ENCODE measurements around the gene ADGRA1. TPM values are rescaled to one million over a fixed set of nuclear protein-coding genes. Genes with fewer than 3 reads are reported as not detected.
"Not testable (repeated sequence)": the region's sequence is repeated elsewhere in the genome, so short reads cannot be mapped to it uniquely, and the experiment has no call there.

The ADGRA1 gene
- polyA plus RNA-seq, 3 donors = 1.2 to 1.7 (median 1.5) TPM

DNA sequence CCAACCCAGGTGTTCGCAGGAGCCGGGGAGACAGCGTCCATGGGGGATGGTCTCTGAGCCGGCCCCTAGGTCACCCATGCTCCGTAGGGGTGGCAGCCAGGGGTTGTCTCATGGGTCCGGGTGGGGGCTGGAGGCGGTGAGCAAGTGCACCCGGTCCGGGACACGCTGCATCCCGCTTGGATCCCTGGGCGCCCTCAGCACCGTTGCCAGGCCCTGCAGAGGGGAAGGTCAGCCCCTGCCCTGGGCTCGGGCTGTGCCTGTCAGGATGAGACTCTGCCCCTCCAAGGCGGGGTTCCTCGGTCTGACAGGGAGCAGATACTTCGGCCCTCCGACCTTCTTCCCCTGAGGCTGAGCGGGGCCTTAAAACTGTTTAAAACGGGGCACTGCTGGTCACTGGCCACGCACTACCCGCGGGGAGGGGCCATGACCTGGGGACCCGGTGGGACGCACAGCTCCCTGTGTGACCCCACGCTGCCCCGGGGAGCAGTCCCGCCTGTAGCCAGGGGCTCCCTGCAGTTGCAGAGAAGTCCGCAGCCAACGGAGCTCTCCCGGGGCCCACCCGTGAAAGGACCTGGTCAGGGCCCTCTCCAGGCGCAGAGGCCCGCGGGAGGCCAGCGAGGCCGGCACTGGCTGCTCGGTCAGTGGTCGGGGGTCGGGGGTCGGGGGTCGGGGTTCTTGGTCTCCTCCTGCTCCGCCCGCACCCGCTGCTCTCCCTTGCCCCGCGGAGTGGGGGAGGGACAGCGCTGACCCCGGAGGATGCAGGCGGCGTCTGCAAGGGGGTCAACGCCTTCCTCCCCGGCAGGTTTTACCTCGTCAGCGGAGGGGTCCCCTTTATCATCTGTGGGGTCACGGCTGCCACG, 38.9 kb downstream of the ADGRA1 start:
- no peak for DNase-seq (ENCODE audit: low read depth in 3 of 3, low spot score in 2 of 3)

DNA sequence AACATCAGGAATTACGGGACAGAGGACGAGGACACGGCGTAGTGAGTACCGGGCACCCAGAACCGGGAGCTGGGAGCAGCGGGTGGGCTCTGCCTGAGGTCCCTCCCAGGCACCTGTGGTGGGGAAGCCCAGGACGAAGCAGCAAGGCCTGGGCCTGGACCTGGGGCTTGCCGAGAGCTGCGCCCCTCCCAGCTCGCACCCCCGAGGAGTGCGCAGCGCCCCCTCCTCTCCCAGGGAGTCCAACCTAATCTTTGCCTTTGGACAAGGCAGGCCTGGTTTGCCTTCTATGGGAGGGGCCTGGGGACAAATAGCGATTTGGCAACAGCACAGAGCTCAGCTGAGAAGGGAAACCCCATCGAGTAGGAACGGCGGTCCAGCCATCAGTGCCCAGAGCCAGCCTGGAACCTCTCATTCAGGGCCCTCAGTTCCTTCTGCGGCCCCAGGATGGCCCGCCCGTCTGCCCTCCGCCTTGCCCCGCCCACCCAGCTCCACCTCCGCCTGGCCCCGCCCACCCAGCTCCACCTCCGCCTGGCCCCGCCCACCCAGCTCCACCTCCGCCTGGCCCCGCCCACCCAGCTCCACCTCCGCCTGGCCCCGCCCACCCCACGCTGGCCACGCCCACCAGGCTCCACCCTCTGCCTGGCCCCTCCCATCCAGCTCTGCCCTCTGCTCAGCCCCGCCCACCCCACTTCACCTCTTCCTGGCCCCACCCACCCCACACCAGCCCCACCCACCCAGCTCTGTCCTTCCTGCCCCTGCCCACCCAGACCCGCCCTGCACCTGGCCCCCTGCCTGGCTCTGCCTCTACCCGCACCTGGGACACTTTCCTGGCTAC, 39.8 kb downstream of the ADGRA1 start:
- DNase-seq (ENCODE audit: low read depth in 3 of 3, low spot score in 2 of 3) = no peak

DNA sequence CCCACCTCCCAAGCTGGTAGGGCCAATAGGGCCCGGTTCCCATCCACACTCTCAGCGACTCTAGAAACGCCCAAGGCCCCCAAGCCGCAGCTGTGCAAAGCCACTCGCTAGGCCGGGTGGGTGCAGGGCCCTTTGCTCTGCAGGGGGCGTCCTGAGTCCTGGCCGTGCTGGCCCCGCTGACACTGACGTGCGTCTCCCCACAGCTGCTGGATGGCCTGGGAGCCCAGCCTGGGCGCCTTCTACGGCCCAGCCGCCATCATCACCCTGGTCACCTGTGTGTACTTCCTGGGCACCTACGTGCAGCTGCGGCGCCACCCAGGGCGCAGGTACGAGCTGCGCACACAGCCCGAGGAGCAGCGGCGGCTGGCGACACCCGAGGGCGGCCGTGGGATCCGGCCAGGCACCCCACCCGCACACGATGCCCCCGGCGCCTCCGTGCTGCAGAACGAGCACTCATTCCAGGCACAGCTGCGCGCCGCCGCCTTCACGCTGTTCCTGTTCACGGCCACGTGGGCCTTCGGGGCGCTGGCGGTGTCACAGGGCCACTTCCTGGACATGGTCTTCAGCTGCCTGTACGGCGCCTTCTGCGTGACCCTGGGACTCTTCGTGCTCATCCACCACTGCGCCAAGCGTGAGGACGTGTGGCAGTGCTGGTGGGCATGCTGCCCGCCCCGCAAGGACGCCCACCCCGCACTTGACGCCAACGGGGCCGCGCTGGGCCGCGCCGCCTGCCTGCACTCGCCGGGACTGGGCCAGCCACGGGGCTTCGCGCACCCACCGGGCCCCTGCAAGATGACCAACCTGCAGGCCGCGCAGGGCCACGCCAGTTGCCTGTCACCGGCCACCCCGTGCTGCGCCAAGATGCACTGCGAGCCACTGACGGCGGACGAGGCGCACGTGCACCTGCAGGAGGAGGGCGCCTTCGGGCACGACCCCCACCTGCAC, 40.7 kb downstream of the ADGRA1 start:
- DNase-seq (ENCODE audit: low read depth in 3 of 3, low spot score in 2 of 3) = no peak

DNA sequence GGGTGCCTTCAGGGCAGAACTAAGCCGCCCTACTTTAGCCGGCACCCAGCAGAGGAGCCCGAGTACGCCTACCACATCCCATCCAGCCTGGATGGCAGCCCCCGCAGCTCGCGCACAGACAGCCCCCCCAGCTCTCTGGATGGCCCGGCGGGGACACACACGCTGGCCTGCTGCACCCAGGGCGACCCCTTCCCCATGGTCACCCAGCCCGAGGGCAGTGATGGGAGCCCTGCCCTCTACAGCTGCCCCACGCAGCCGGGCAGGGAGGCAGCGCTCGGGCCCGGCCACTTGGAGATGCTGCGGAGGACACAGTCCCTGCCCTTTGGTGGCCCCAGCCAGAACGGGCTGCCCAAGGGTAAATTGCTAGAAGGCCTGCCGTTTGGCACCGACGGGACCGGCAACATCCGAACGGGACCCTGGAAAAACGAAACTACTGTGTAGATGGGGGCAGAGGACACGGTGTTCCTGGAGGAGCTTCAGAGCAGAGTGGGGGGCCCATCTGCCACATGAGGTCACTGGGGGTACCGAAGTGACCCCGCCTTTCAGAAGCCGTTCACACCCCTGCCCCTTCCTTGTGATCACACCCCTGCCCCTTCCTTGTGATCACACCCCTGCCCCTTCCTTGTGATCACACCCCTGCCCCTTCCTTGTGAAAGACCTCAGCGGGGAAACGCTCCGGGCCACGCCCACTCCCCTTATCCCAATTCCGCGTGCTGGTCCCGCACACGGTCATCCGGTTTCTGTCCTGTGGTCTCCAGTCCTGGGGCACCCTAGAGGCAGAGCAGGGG, 41.5 kb downstream of the ADGRA1 start:
- no peak for DNase-seq (ENCODE audit: low read depth in 3 of 3, low spot score in 2 of 3)

DNA sequence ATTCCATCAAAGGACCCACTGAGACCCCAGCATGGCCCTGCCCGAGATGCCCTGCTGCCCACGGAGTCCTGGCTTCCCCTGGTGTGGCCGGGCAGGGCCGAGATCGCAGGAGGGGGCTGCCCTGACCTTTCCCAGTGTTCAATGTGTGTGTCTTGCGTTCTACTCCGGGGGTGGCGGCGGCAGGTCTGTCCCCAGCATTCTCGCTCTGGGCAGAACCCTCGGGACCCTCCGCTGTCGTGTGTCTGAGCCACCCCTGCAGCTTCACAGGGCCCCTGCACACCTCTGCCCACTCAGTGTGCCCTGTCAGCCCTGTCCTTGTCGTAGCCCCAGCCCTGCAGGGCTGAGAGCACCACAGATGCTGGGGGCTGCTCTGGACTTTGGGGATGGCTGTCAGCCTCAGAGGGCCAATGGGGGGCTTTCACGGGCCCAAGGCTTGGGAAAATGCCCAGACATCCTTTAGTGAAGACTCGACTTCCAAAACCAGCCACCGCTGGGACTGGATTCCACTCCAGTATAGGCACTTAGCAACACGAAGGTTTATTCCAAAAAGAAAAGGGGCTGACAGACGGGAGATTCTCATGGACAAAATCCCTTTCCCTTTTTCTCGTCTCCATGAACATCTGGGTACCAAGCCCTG, 42.3 kb downstream of the ADGRA1 start:
- no peak for DNase-seq (ENCODE audit: low read depth in 3 of 3, low spot score in 2 of 3)

DNA sequence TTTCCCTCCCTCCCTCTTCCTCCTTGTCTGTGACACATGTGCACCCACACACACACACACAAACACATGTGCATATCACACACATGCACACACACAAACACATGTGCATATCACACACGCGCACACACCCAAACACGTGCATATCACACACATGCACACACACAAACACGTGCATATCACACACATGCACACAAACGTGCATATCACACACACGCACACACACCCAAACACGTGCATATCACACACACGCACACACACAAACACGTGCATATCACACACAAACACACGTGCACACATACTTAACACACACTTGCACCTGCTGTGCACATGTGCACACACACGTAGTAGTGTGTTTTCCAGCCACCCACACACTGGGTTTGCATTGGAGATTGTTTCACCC, 42.9 kb downstream of the ADGRA1 start:
- no peak for DNase-seq (ENCODE audit: low read depth in 3 of 3, low spot score in 2 of 3)

DNA sequence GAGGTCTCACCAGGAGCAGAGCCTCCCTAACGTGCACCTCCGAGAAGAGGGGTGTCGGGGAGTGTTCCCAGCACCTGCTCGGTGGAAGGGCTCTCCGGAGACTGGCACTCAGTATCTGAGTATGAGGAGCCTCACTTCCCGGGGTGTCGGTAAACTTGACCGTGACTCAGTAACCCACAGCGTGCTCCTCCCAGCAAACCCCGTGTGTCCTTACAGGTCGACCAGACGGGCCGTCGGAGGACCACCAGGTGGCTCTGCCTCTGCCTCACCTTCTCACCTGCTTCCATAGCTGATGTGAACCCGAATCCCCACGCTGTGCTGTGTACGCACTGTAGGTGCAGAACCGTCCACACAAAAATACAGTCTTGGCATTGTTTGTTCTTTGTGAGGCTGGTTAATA, 43.3 kb downstream of the ADGRA1 start:
- no peak for DNase-seq (ENCODE audit: low read depth in 3 of 3, low spot score in 2 of 3)

DNA sequence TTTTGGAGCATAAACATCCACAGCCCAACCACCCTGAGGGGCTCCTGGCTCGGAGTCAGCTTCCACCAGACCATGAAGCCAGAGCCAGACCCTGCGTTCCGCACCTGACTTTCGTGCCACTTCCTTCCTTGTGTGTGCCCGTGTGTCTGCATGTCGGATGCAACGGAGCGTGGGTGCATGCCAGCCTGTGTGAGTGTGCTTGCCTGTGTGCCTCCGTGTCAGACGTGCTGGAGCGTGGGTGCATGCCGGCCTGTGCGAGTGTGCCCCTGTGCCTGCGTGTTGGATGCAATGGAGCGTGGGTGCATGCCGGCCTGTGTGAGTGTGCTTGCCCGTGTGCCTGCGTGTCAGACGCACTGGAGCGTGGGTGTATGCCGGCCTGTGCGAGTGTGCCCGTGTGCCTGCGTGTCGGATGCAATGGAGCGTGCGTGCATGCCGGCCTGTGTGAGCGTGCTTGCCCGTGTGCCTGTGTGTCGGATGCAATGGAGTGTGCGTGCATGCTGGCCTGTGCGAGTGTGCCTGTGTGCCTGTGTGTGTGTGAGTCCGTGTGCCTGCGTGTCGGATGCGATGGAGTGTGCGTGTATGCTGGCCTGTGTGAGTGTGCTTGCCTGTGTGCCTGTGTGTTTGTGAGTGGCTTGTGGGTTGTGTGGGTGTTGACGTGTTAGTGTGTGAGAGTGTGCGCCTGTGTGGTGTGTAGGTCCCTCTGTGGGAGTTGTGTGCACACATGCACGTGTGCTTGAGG, 44.2 kb downstream of the ADGRA1 start:
- peak in 1 of 3 donors; percentile 56 for DNase-seq (ENCODE audit: low read depth in 3 of 3, low spot score in 2 of 3)

DNA sequence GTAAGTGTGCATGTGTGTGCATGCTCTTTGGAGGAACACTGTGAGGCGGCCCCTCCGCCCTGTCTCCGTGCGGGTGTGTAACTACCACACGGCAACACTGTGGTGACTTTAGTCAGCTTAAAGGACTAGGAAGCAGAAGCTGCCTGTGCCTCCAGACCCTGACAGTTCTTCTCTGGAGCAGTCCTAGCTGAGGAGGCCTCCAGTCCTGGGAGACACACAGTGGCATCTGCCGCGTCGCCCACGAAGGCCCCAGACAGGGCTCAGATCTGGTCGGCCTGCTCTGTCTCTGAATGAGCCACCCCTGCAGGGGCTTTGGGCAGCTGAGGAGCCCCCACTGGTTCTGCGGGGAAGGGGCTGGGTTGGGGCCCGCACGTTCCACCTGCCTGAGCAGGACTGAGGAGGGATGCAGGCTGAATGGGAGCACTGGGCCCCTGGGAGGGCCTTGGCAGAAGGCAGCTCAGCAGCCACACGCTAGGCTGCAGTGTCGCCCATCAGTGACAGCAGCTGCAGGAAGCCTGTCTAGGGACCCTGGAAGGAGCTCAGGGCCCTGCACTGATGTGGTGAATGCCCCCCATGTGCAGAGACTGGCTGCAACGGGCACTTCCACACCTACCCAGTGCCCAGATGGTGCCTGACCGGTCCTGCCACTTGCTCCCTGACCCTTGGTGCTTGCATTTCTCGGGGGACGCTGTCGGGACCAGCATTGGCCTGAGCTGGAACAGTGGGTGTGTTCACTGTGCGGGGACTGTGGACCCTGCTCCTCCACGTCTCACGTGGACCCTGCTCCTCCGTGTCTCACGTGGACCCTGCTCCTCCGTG, 45.0 kb downstream of the ADGRA1 start:
- no peak for DNase-seq (ENCODE audit: low read depth in 3 of 3, low spot score in 2 of 3)

DNA sequence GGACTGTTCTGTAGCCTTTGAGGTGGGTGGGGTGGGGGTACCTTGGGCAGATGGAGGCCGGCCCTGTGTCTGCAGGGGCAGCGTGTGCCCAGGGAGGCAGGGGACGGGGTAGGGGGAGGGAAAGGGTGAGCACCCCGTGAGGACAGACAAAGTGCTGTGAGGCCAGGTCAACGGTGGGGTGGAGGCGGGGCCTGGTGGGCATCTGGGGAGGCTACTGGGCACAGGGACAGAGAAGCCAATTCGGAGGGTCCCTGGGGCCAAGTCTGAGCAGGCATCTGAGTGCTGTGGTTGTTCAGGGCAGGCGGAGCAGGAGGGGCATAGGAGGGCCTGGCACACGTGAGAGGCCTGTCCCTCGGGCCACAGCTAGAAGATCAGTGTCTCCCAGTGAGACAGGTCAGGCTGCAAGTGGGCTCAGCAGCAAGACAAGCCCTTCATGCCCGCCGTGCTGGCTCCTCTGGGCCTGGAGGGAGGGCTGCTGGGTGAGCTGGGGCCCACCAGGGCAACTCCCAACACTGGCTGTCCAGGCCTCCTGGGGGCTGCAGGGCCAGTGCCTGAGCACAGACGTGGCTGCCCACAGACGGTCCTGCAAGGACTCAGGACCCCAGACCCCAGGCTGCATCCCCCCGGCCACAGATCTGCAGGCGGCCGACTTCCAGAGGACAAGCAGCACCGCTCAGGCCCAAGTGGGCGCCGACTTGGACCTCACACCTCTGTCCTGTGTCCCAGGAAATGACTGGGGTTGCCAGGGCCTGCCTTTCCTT, 45.9 kb downstream of the ADGRA1 start:
- no peak for DNase-seq (ENCODE audit: low read depth in 3 of 3, low spot score in 2 of 3)

DNA sequence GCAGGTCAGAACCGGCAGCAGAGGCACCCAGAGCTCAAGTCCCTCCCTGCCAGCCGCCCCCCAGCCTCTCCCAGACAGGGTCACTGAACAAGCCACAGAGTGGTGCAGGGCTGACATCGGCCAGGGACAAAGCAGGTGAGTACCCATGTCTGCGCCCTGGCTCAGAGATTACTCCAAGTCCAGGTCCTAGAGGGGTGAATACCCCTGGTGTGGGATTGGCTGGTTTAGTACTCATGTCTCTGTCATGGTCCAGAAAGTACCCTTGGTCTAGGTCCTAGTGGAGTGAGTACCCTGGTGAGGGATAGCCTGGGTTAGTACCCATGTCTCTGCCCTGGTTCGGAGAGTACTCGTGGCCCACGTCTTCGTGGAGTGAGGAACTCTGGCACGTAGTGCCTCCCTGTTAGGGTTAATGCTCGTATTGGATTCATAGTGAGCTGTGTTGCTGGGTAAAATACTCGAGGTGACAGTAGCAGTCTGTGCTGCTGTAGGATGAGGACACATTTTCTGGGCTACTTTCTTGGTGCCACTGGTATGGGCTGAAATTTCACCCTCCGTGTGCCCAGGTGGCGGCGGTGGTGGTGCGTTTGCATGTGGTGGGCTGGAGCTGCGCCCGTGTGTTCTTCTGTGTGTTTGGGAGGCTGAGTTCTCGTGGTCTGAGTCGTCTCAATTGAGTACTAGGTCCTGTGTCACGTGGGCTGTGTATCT, 46.8 kb downstream of the ADGRA1 start:
- DNase-seq (ENCODE audit: low read depth in 3 of 3, low spot score in 2 of 3) = no peak

DNA sequence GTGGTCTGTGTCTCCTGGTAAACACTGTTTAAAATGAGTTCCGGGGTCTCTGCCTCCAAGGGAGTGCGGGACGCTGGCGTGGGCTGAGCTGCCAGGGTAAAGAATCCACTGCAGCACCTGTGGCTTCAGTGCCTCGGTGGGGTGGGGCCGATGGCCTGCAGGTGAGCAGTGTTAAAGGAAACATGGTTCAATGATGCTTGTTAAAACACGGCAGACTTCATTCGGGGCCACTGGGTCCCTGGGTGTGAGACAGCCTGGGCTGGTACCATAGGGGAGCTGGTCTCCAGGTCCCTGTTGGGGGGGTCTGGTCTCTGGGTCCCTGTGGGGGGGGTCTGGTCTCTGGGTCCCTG, 47.4 kb downstream of the ADGRA1 start:
- no peak for DNase-seq (ENCODE audit: low read depth in 3 of 3, low spot score in 2 of 3)

DNA sequence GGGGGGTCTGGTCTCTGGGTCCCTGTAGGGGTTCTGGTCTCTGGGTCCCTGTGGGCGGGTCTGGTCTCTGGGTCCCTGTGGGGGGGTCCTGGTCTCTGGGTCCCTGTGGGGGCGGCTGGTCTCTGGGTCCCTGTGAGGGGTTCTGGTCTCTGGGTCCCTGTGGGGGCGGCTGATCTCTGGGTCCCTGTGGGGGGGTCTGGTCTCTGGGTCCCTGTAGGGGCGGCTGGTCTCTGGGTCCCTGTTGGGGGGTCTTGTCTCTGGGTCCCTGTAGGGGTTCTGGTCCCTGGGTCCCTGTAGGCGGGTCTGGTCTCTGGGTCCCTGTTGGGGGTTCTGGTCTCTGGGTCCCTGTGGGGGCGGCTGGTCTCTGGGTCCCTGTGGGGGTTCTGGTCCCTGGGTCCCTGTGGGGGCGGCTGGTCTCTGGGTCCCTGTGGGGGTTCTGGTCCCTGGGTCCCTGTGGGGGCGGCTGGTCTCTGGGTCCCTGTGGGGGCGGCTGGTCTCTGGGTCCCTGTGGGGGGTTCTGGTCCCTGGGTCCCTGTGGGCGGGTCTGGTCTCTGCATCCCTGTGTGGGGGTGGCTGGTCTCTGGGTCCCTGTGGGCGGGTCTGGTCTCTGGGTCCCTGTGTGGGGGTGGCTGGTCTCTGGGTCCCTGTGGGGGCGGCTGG, 49.9 kb downstream of the ADGRA1 start:
- not testable (repeated sequence) for DNase-seq (ENCODE audit: low read depth in 3 of 3, low spot score in 2 of 3)

DNA sequence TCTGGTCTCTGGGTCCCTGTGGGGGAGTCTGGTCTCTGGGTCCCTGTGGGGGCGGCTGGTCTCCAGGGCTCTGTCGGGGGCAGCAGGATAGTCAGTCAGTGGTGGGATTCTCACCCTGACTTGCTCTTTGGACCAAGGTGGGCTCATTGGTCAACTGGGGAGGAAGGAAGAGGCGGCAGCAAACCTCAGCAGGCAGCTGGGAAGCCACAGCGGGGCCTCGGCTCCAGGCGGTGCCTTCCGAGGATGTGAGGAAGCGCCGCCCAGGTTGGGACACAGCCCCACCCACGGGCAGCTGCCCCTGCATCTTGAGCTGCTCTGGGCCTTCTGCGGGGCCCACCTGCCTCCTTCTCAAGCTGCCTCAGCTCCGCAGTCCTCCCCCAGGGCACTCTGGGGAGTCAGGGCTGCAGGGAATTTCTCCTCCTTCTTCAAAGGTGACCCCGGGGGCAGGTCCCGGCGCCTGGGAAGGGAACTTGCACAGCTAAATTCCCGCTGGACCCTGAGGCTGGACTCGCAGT, 51.9 kb downstream of the ADGRA1 start:
- no peak for DNase-seq (ENCODE audit: low read depth in 3 of 3, low spot score in 2 of 3)

DNA sequence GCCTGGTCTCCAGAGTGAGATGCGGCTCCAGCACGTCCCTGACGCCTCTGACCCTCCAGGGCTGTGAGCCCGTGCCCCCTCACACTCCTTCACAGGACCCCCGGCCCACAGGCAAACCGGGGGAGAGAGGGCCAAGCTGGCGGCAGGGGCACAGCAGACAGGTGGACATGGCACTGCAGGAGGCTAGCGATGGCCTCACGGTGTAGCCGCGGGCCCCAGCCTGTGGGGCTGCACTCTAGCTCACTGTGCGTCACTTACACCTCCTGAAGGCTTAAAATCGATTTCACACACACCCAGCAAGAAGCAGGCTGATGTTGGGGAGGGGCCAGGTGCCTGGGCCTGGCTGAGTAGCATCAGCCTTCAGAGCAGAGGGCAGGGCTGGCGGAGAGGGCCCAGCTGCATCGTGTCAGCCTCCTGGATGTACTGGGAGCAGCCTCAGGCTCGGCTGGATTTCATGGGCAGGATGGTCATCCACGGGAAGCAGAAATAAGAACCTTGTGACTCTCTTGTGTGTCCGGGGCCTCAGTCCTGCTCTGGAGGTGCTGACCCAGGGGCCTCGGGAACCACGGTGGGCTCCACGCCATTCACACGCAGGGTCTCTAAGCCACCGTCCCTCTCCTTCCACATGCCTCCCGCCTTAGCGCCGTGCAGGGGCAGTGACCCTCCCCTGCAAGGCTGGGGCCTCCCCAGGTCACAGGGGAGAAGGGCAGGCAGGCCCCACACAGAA, 52.9 kb downstream of the ADGRA1 start:
- DNase-seq (ENCODE audit: low read depth in 3 of 3, low spot score in 2 of 3) = no peak
